Lung (tissue), 12 donors: ENCODE measurements around the gene FHL3. TPM values are rescaled to one million over a fixed set of nuclear protein-coding genes. Genes with fewer than 3 reads are reported as not detected.
A peak's percentile ranks its signal among the peaks of the same experiment; 100 is the strongest.

Source experiments
- ATAC-seq: fragments of 200-7000 bp; cut with Tn5 transposase; one replicate; pipeline ENCODE4 v1.9.1; 2020; ENCODE audit warnings: moderate number of reproducible peaks; ENCODE audit not compliant: insufficient read depth, low FRiP score
- DNase-seq, 3 donors: peaks; one replicate each; pipeline ENCODE4 v3.0.0-alpha.2; 2013 to 2017
- H3K27ac ChIP-seq, 2 donors: one replicate each; pipeline ENCODE4 v1.5.1; 2013; ENCODE audit warnings: mild to moderate bottlenecking in 2 of 2, moderate library complexity in 2 of 2, control low read depth in 1 of 2, inconsistent platforms in 1 of 2, low read depth in 1 of 2, low read length in 1 of 2
- H3K27me3 ChIP-seq, 3 donors: one replicate each; pipeline ENCODE4 v1.5.1; 2013; ENCODE audit warnings: low read length in 2 of 3; ENCODE audit not compliant: control insufficient read depth in 3 of 3, insufficient read depth in 3 of 3
- H3K36me3 ChIP-seq, 4 donors: one replicate each; pipeline ENCODE4 v1.5.1; 2013; ENCODE audit warnings: low read length in 4 of 4, mild to moderate bottlenecking in 1 of 4, moderate library complexity in 1 of 4; ENCODE audit not compliant: control insufficient read depth in 4 of 4, insufficient read depth in 4 of 4
- H3K4me1 ChIP-seq, 5 donors: one replicate each; pipeline ENCODE4 v1.5.1; 2013; ENCODE audit warnings: low read length in 5 of 5, mild to moderate bottlenecking in 2 of 5, moderate library complexity in 1 of 5; ENCODE audit not compliant: control insufficient read depth in 5 of 5, insufficient read depth in 5 of 5
- H3K4me3 ChIP-seq: one replicate; pipeline ENCODE4 v1.5.1; 2013; ENCODE audit warnings: mild to moderate bottlenecking, control low read depth, moderate library complexity
- H3K9ac ChIP-seq, 2 donors: one replicate each; pipeline ENCODE4 v1.5.1; 2013; ENCODE audit warnings: low read length in 2 of 2, control low read depth in 1 of 2; ENCODE audit not compliant: insufficient read depth in 1 of 2
- H3K9me3 ChIP-seq, 4 donors: one replicate each; pipeline ENCODE4 v1.5.1; 2013; ENCODE audit warnings: low read length in 3 of 4, mild to moderate bottlenecking in 1 of 4, moderate library complexity in 1 of 4; ENCODE audit not compliant: control insufficient read depth in 4 of 4, insufficient read depth in 3 of 4
- WGBS, 2 donors: extraction: QIAGEN DNeasy Blood & Tissue Kit; methylation state at CpG; one replicate each; pipeline ENCODE4 v1.1.7; 2013; 5-methylcytosine and 5-hydroxymethylcytosine counted together
- polyA plus RNA-seq, 2 donors: library from polyadenylated mRNA; stranded (reverse); fragments of 200-250 nt; gene quantifications; one replicate each; pipeline ENCODE4 v1.2.1, GENCODE V29; 2013
- total RNA-seq, 2 donors: library from RNA; depleted of rRNA in 1 of 2; stranded (reverse); fragments of >200 nt in 1 of 2; gene quantifications; one replicate each; pipeline ENCODE4 v1.2.1, GENCODE V29; 2014 to 2021
- TF ChIP-seq, protein P1 (sequence below): IDR thresholded peaks from 2 replicates; pipeline ENCODE4 v1.5.1; 2012; ENCODE audit warnings: mild to moderate bottlenecking; ENCODE audit errors: control extremely low read depth, extremely low read depth
- donor health status: control.
- donor health status: control.
- donor health status: Bipolar disorder and iron deficiency.
- donor health status: healthy.
- donor health status: DM: yes; HTN: yes; CAD: no.

FHL3 gene
- total and polyA plus RNA-seq, 4 donors: 10.0 to 33.1 (median 23.9) TPM

DNA sequence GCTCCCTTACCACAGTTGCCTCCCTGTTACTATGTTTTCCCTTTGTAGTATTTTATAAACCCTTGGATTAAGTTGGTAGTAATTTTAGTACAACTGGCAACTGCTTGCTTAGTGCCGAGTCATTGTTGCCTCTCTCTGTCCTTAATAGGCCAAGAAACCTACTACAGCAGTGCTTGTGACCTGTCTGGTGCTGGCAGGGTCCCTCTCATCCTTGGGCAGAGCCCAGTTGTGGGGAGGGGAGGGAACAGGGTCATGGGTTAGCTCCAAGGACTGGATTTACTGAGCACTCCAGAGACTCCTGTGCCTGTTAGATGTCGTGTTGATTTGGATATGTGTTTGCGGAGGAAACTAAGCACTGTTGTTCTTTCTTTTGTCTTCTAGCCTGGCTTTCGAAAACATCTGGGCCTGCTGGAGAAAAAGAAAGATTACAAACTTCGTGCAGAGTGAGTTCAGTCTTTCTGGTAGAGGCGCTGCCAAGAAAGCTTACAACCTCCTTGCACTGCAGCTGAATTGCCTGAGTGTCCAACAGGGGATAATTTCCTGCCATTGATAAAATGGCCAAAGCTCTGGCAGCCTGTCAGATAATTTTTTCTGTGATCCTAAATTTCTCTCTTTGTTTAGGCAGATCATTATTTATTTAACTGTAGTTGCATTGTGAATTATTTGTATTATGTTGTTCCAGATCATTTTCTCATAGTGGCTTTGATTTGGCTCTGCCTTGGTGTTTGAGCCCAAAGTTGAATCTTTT lies 10.8 kb upstream of the FHL3 start:
- peak overlapping the region in 1 of 2 donors; percentile 64 for H3K9ac ChIP-seq
- no peak overlapping the region for H3K4me3 ChIP-seq
- no peaks in the 10 kb centered on the region for H3K9me3 ChIP-seq
- H3K27me3 ChIP-seq: no peaks in the 10 kb centered on the region
- peak overlapping the region; percentile 51 to 59 for H3K27ac ChIP-seq
- peaks cover 4 to 46% (median 22%) of the 10 kb centered on the region in 5 donors for H3K4me1 ChIP-seq
- ATAC-seq (no peak), DNase-seq (peak; percentile 92 to 99 (median 99))
- WGBS, 2 donors: 56 to 71% methylated on average over 6 of the region's 6 CpGs
- H3K36me3 ChIP-seq: peaks cover 10 to 24% (median 20%) of the 10 kb centered on the region in 4 donors
- TF ChIP-seq, protein P1, sequence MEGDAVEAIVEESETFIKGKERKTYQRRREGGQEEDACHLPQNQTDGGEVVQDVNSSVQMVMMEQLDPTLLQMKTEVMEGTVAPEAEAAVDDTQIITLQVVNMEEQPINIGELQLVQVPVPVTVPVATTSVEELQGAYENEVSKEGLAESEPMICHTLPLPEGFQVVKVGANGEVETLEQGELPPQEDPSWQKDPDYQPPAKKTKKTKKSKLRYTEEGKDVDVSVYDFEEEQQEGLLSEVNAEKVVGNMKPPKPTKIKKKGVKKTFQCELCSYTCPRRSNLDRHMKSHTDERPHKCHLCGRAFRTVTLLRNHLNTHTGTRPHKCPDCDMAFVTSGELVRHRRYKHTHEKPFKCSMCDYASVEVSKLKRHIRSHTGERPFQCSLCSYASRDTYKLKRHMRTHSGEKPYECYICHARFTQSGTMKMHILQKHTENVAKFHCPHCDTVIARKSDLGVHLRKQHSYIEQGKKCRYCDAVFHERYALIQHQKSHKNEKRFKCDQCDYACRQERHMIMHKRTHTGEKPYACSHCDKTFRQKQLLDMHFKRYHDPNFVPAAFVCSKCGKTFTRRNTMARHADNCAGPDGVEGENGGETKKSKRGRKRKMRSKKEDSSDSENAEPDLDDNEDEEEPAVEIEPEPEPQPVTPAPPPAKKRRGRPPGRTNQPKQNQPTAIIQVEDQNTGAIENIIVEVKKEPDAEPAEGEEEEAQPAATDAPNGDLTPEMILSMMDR: no peak

DNA sequence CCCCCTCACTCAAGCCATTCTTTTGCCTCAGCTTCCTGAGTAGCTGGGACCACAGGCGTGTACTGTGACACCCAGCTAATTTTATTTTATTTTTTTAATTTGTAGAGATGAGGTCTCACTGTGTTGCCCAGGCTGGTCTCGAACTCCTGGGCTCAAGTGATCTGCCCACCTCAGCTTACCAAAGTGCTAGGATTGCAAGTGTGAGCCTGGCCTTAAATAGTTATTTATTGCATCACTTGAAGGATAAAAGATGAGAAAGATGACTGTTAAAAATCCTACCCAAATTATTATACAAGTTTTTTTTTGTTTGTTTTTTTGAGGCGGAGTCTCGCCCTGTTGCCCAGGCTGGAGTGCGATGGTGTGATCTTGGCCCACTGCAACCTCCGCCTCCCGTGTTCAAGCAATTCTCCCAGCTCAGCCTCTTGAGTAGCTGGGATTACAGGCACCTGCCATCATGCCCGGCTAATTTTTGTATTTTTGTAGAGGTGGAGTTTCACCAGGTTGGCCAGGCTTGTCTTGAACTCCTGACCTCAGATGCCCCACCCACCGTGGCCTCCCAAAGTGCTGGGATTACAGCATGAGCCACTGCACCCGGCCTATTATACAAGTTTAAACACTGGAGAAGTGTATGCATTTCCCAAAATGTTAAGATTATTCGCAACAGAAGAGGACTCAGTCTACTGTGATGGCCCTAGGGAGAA lies 9.6 kb upstream of the FHL3 start:
- WGBS, 2 donors: 79 to 87% methylated on average over 11 of the region's 11 CpGs
- DNase-seq: no peak
- no peak overlapping the region for H3K4me3 ChIP-seq
- no peak for ATAC-seq
- TF ChIP-seq, protein P1: no peak
- peaks cover 10 to 19% (median 15%) of the 10 kb centered on the region in 4 donors for H3K36me3 ChIP-seq
- no peaks in the 10 kb centered on the region for H3K27me3 ChIP-seq
- H3K9me3 ChIP-seq: no peaks in the 10 kb centered on the region
- H3K9ac ChIP-seq: no peak overlapping the region
- H3K4me1 ChIP-seq: peaks cover 4 to 46% (median 22%) of the 10 kb centered on the region in 5 donors
- H3K27ac ChIP-seq: peak overlapping the region in 1 of 2 donors; percentile 18

DNA sequence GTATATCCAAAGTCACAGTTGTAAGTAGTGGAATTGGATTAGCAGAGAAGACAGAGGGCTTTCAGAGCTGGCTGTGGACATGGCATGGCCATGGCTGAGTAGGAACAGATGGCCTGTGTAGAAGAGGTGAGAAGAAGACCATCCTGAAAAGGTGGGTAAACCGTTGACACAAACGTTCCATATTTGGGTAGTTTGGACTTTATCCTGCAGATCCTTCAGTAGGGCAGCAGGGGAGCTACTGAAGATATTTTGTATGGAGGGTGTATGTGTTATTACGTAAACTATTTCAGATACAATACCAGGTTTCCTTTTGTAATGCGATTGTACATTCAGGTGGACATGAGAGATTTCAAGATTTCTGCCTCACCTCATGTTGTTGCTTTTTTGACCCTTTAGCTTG lies 8.9 kb upstream of the FHL3 start:
- Histone ChIP-seq H3K27ac (peak overlapping the region in 1 of 2 donors; percentile 31), H3K9ac (peak overlapping the region in 1 of 2 donors; percentile 0), H3K4me1 (peaks cover 4 to 46% (median 22%) of the 10 kb centered on the region in 5 donors), H3K9me3 (no peaks in the 10 kb centered on the region), H3K36me3 (peaks cover 9 to 15% (median 12%) of the 10 kb centered on the region in 4 donors), H3K4me3 (no peak overlapping the region), H3K27me3 (no peaks in the 10 kb centered on the region)
- TF ChIP-seq, protein P1: no peak
- WGBS, 2 donors: 41 to 55% methylated on average over 4 of the region's 4 CpGs
- DNase-seq: no peak
- no peak for ATAC-seq
